Mucosa of rectum (tissue), 2 donors: ENCODE measurements around the gene GLIS2.

Experiments used
- H3K27ac ChIP-seq, 2 donors: one replicate each; pipeline ENCODE4 v1.7.0; 2013; ENCODE audit warnings: inconsistent platforms in 2 of 2, low read depth in 2 of 2, low read length in 2 of 2
- H3K27me3 ChIP-seq, 2 donors: one replicate each; pipeline ENCODE4 v1.7.0; 2013; ENCODE audit warnings: low read length in 2 of 2; ENCODE audit not compliant: control insufficient read depth in 2 of 2, insufficient read depth in 2 of 2
- H3K36me3 ChIP-seq, 2 donors: one replicate each; pipeline ENCODE4 v1.7.0; 2013; ENCODE audit warnings: low read length in 2 of 2; ENCODE audit not compliant: control insufficient read depth in 2 of 2, insufficient read depth in 2 of 2
- H3K4me1 ChIP-seq, 2 donors: one replicate each; pipeline ENCODE4 v1.7.0; 2013; ENCODE audit warnings: low read length in 2 of 2, mild to moderate bottlenecking in 1 of 2; ENCODE audit not compliant: control insufficient read depth in 2 of 2, insufficient read depth in 2 of 2
- H3K4me3 ChIP-seq, 2 donors: one replicate each; pipeline ENCODE4 v1.7.0; 2013; ENCODE audit warnings: low read length in 2 of 2
- H3K9ac ChIP-seq, 2 donors: one replicate each; pipeline ENCODE4 v1.7.0; 2013; ENCODE audit warnings: low read length in 2 of 2, low read depth in 1 of 2, mild to moderate bottlenecking in 1 of 2
- H3K9me3 ChIP-seq, 2 donors: one replicate each; pipeline ENCODE4 v1.7.0; 2013; ENCODE audit warnings: low read length in 2 of 2; ENCODE audit not compliant: control insufficient read depth in 2 of 2
- donor health status: healthy.
- donor health status: Normal muscosa, but diverticular disease.

GLIS2 gene

GRCh38 chr16:4361033-4361943, 45.4 kb downstream of the GLIS2 start:
- H3K27ac ChIP-seq = no peak overlapping the region
- no peaks in the 10 kb centered on the region for H3K9me3 ChIP-seq
- no peak overlapping the region for H3K9ac ChIP-seq
- no peak overlapping the region for H3K4me3 ChIP-seq
- H3K4me1 ChIP-seq = no peaks in the 10 kb centered on the region
- H3K27me3 ChIP-seq = no peaks in the 10 kb centered on the region
- peaks cover 36 to 47% of the 10 kb centered on the region in 2 donors for H3K36me3 ChIP-seq

DNA sequence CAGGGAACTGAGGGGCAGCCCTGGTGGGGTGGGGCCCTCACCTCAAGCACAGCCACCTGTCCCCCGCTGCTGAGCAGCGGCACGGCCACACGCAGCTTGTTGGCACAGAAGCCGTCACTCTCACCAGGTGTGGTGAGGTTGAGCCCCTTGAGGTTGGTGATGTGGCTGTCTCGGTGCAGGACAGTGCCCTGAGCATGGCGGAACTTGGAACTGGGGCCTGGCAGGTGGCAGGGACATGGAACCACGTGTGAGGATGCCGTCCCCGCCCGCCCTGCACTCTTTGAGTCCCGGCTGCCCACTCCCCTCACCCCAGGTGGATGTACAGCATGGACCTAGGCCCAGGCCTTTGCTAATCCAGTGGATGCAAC, 46.1 kb downstream of the GLIS2 start:
- H3K4me3 ChIP-seq = no peak overlapping the region
- no peaks in the 10 kb centered on the region for H3K4me1 ChIP-seq
- no peaks in the 10 kb centered on the region for H3K9me3 ChIP-seq
- H3K27ac ChIP-seq = no peak overlapping the region
- H3K9ac ChIP-seq = no peak overlapping the region
- H3K36me3 ChIP-seq = peaks cover 36 to 47% of the 10 kb centered on the region in 2 donors
- H3K27me3 ChIP-seq = no peaks in the 10 kb centered on the region

- no peak overlapping the region for H3K27ac ChIP-seq
- no peak overlapping the region for H3K9ac ChIP-seq
- H3K36me3 ChIP-seq = peaks cover 42 to 51% of the 10 kb centered on the region in 2 donors
- H3K4me3 ChIP-seq = no peak overlapping the region
- H3K4me1 ChIP-seq = no peaks in the 10 kb centered on the region
- no peaks in the 10 kb centered on the region for H3K9me3 ChIP-seq
- H3K27me3 ChIP-seq = no peaks in the 10 kb centered on the region
These were observed 46.7 kb downstream of the GLIS2 start for GRCh38 chr16:4362476-4363135.

GRCh38 chr16:4364196-4365013, 48.5 kb downstream of the GLIS2 start:
- Histone ChIP-seq H3K9me3 (no peaks in the 10 kb centered on the region), H3K4me3 (no peak overlapping the region), H3K9ac (no peak overlapping the region), H3K4me1 (no peaks in the 10 kb centered on the region), H3K36me3 (peaks cover 33 to 40% of the 10 kb centered on the region in 2 donors), H3K27me3 (no peaks in the 10 kb centered on the region), H3K27ac (no peak overlapping the region)

DNA sequence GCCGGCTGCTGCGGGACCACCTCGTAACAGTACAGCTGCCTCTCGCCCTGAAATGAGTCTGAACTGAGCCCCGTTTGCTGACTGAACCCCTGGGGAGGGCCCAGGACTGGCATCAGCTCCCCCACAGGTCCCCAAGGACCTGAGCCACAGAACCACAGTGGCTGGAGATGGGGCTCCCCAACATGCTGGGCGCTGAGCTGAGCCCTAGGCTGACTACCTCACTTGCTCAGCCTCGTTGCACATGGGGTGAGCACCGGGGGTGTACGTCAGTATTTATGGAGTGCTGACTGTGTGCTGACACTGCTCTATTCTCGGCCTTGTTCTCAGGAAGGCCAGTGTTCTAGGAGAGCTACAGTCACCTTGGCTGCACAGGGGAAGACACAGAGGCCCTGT, 49.1 kb downstream of the GLIS2 start:
- H3K27ac ChIP-seq = no peak overlapping the region
- H3K4me3 ChIP-seq = no peak overlapping the region
- no peak overlapping the region for H3K9ac ChIP-seq

DNA sequence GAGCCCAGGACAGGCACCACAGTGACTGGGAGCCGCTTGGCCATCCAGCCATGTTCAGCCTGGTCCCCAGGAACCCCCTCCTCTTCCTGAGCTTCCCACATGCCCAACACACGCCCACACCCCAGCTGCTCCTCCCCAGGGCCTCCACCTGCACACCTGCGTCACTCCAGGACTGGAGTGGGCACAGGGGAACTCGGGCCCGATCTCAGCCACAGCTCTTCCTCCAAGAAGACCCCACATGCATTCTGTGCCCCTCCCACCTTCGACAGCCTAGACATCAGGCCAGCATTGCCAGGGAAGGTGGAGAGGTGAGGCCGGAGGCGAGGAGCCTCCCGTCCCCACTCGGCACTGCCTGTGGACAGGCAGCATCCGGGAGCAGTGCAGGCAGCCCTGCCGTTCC, 49.7 kb downstream of the GLIS2 start:
- H3K4me1 ChIP-seq = no peaks in the 10 kb centered on the region
- H3K4me3 ChIP-seq = no peak overlapping the region
- H3K27ac ChIP-seq = no peak overlapping the region
- peaks cover 33 to 37% of the 10 kb centered on the region in 2 donors for H3K36me3 ChIP-seq
- no peaks in the 10 kb centered on the region for H3K9me3 ChIP-seq
- no peak overlapping the region for H3K9ac ChIP-seq
- H3K27me3 ChIP-seq = no peaks in the 10 kb centered on the region

More for the DNA sequence above, 49.1 kb downstream of the GLIS2 start:
- Histone ChIP-seq H3K9me3 (no peaks in the 10 kb centered on the region), H3K27me3 (no peaks in the 10 kb centered on the region), H3K4me1 (no peaks in the 10 kb centered on the region), H3K36me3 (peaks cover 33 to 40% of the 10 kb centered on the region in 2 donors)

DNA sequence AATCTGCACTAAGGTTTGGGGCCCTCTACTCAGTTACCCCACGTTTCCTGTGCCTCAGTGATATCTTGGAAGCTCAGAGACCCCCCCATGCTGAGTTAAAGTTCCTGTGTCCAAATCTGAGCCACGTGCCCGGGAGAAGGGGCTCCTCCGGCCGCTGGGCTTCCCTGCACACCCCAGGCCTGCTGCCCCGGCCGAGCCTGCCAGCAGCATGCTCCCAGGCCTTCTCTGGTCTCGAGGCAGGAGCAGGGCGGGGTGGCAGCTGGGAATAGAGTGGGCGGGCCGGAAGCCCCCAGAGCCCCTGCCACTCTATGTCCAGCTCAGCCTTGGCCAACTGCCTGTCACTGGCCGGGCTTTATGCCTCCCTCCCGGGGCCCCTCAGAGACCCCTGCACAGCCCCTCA, 50.1 kb downstream of the GLIS2 start:
- Histone ChIP-seq H3K36me3 (peaks cover 33 to 34% of the 10 kb centered on the region in 2 donors), H3K9me3 (no peaks in the 10 kb centered on the region), H3K27ac (no peak overlapping the region), H3K9ac (no peak overlapping the region), H3K4me3 (no peak overlapping the region), H3K27me3 (no peaks in the 10 kb centered on the region), H3K4me1 (no peaks in the 10 kb centered on the region)

- no peak overlapping the region for H3K4me3 ChIP-seq
- H3K4me1 ChIP-seq = peaks cover 4 to 6% of the 10 kb centered on the region in 2 donors
- peaks cover 21 to 24% of the 10 kb centered on the region in 2 donors for H3K36me3 ChIP-seq
- no peak overlapping the region for H3K27ac ChIP-seq
- H3K9ac ChIP-seq = no peak overlapping the region
- no peaks in the 10 kb centered on the region for H3K9me3 ChIP-seq
- H3K27me3 ChIP-seq = no peaks in the 10 kb centered on the region
These were observed 51.6 kb downstream of the GLIS2 start for GRCh38 chr16:4367393-4367856.

GRCh38 chr16:4369007-4369733, 53.3 kb downstream of the GLIS2 start:
- no peaks in the 10 kb centered on the region for H3K9me3 ChIP-seq
- H3K36me3 ChIP-seq = peaks cover 12 to 16% of the 10 kb centered on the region in 2 donors
- H3K4me1 ChIP-seq = peaks cover 9 to 12% of the 10 kb centered on the region in 2 donors
- H3K9ac ChIP-seq = no peak overlapping the region
- no peak overlapping the region for H3K27ac ChIP-seq
- H3K27me3 ChIP-seq = no peaks in the 10 kb centered on the region
- H3K4me3 ChIP-seq = no peak overlapping the region
